ENCODE results near the gene LRRK1. TPM values are rescaled to one million over a fixed set of nuclear protein-coding genes. Genes with fewer than 3 reads are reported as not detected.

Gene LRRK1
- total and polyA plus RNA-seq, 2 of the 4 experiments (the other 2 are of a cell fraction) = 3.0 to 5.8 TPM

DNA sequence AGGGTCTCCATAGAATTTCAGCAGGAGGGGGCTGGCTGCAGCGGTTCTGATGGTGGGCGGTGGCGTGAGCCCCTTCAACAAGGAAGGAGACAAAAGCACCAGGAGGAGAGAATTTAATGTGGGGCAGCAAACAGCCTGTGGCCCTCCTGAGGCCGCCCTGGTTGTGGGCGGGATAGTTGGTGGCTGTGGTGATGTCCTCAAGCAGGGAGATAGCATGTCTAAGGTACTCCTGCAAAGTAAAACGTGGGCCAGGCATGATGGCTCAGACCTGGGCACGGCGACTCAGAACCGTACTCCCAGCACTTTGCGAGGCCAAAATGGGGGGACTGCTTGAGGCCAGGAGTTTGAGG lies 94.0 kb downstream of the LRRK1 start:
- no peak overlapping the region for H4K5ac ChIP-seq (ENCODE audit: low read depth, low read length)
- no peak overlapping the region for H3K27ac ChIP-seq (ENCODE audit: insufficient read depth, low read length)
- no peak overlapping the region for H2BK5ac ChIP-seq (ENCODE audit: low read depth, low read length, poor library complexity, severe bottlenecking)
- H2BK20ac ChIP-seq (ENCODE audit: low read depth, low read length) = no peak overlapping the region
- peaks cover 4% of the 10 kb centered on the region; the same call in 1 of the 2 replicates for H3K4me1 ChIP-seq (ENCODE audit: control insufficient read depth, insufficient read depth, low read length)
- H3K18ac ChIP-seq (ENCODE audit: low read depth, low read length) = no peak overlapping the region
- H2BK15ac ChIP-seq (ENCODE audit: low read depth, low read length) = no peak overlapping the region
- H3K79me1 ChIP-seq (ENCODE audit: low read depth in 1 of 2, low read length in 2 of 2) = no peaks in the 10 kb centered on the region
- CTCF ChIA-PET = no interaction called here
- H4K8ac ChIP-seq (ENCODE audit: low read depth in 2 of 2, low read length in 2 of 2) = no peak overlapping the region
- H3K4ac ChIP-seq (ENCODE audit: low read depth, low read length) = no peak overlapping the region
- H2AFZ ChIP-seq (replicated peaks; ENCODE audit: low read length, poor library complexity) = no peak overlapping the region
- no TSS peak for BruUV-seq (replicated peaks)
- peaks cover 3% of the 10 kb centered on the region; the same call in 1 of the 2 replicates for H3K9me1 ChIP-seq (ENCODE audit: insufficient read depth, low read length)
- H3K9me3 ChIP-seq (ENCODE audit: control insufficient read depth, insufficient read depth, low read length) = no peaks in the 10 kb centered on the region
- no peak overlapping the region for H3K4me2 ChIP-seq (ENCODE audit: low read depth, low read length)
- H2BK120ac ChIP-seq (ENCODE audit: low read depth, low read length) = no peak overlapping the region
- H3K14ac ChIP-seq (replicated peaks; ENCODE audit: low read depth, low read length) = no peak overlapping the region
- POLR2A ChIA-PET (ENCODE audit: unreplicated experiment) = no interaction called here
- H4K91ac ChIP-seq (ENCODE audit: insufficient read depth, low read depth, low read length) = no peak overlapping the region
- H2AK5ac ChIP-seq (ENCODE audit: low read depth, low read length) = no peak overlapping the region
- no peak overlapping the region for H3K23ac ChIP-seq (ENCODE audit: low read depth, low read length)
- no peak overlapping the region for H3K9ac ChIP-seq (ENCODE audit: low read depth, low read length)
- peaks cover 9% of the 10 kb centered on the region for H3K36me3 ChIP-seq (ENCODE audit: control insufficient read depth, insufficient read depth, low read length)
- in situ Hi-C loops (cut with MboI; ENCODE audit: low sequenced_read_pairs) = no loop called here
- WGBS, 2 experiments (ENCODE audit: extremely low coverage in 2 of 2, insufficient read length in 1 of 2) = 91% methylated on average over 10 of the region's 10 CpGs; no CpG with 5 or more reads in 1 of the 2 experiments
- H3K27me3 ChIP-seq (ENCODE audit: control insufficient read depth, insufficient read depth, low read length) = no peaks in the 10 kb centered on the region
- H2AK9ac ChIP-seq (replicated peaks; ENCODE audit: low read depth, low read length, poor library complexity) = no peak overlapping the region
- no peak overlapping the region for H3K4me3 ChIP-seq (ENCODE audit: insufficient read depth, low read depth, low read length)
- DNase-seq (no peak), ATAC-seq (ENCODE audit: low read depth) (no peak)
- intact Hi-C loops (cut with micrococcal nuclease) = loop anchor here (10.0 kb wide), 1 partner anchor 632 kb away; no protein-coding TSS in a partner anchor
- no peak overlapping the region for H3K56ac ChIP-seq (ENCODE audit: extremely low read depth, insufficient read depth, low read length)
- TF ChIP-seq, protein P1, sequence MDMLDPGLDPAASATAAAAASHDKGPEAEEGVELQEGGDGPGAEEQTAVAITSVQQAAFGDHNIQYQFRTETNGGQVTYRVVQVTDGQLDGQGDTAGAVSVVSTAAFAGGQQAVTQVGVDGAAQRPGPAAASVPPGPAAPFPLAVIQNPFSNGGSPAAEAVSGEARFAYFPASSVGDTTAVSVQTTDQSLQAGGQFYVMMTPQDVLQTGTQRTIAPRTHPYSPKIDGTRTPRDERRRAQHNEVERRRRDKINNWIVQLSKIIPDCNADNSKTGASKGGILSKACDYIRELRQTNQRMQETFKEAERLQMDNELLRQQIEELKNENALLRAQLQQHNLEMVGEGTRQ (IDR thresholded peaks at IDR 0.05; ENCODE audit: low read depth, low read length) = no peak
- TF ChIP-seq CHD1 (IDR thresholded peaks at IDR 0.05; ENCODE audit: low read depth, low read length) (no peak), RFX5 (IDR thresholded peaks at IDR 0.05; ENCODE audit: low read depth, low read length) (no peak), MAFK (IDR thresholded peaks at IDR 0.05; ENCODE audit: low read depth, low read length) (no peak), BHLHE40 (IDR thresholded peaks at IDR 0.05; ENCODE audit: low read depth, low read length) (no peak), MAZ (IDR thresholded peaks at IDR 0.05; ENCODE audit: borderline replicate concordance, low read depth, low read length) (no peak), FOS (IDR thresholded peaks at IDR 0.05; ENCODE audit: low read depth, low read length) (no peak), RAD21 (IDR thresholded peaks at IDR 0.05; ENCODE audit: low read length) (no peak), SMC3 (IDR thresholded peaks at IDR 0.05; ENCODE audit: low read depth, low read length) (no peak), MXI1 (IDR thresholded peaks at IDR 0.05; ENCODE audit: borderline replicate concordance, low read depth, low read length) (no peak), RCOR1 (IDR thresholded peaks at IDR 0.05; ENCODE audit: insufficient replicate concordance, low read length) (no peak), NFE2L2 (IDR thresholded peaks at IDR 0.05; ENCODE audit: low read depth, low read length) (no peak)
- TF ChIP-seq, protein P2, sequence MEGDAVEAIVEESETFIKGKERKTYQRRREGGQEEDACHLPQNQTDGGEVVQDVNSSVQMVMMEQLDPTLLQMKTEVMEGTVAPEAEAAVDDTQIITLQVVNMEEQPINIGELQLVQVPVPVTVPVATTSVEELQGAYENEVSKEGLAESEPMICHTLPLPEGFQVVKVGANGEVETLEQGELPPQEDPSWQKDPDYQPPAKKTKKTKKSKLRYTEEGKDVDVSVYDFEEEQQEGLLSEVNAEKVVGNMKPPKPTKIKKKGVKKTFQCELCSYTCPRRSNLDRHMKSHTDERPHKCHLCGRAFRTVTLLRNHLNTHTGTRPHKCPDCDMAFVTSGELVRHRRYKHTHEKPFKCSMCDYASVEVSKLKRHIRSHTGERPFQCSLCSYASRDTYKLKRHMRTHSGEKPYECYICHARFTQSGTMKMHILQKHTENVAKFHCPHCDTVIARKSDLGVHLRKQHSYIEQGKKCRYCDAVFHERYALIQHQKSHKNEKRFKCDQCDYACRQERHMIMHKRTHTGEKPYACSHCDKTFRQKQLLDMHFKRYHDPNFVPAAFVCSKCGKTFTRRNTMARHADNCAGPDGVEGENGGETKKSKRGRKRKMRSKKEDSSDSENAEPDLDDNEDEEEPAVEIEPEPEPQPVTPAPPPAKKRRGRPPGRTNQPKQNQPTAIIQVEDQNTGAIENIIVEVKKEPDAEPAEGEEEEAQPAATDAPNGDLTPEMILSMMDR (conservative IDR thresholded peaks at IDR 0.05; ENCODE audit: low read depth, low read length) = no peak
- TF ChIP-seq, protein P3, sequence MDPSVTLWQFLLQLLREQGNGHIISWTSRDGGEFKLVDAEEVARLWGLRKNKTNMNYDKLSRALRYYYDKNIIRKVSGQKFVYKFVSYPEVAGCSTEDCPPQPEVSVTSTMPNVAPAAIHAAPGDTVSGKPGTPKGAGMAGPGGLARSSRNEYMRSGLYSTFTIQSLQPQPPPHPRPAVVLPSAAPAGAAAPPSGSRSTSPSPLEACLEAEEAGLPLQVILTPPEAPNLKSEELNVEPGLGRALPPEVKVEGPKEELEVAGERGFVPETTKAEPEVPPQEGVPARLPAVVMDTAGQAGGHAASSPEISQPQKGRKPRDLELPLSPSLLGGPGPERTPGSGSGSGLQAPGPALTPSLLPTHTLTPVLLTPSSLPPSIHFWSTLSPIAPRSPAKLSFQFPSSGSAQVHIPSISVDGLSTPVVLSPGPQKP (IDR thresholded peaks at IDR 0.05; ENCODE audit: borderline replicate concordance, low read depth, low read length) = no peak
- H4K20me1 ChIP-seq (ENCODE audit: insufficient read depth, low read length) = no peaks in the 10 kb centered on the region; the same call in 1 of the 2 replicates
- dilution Hi-C loops (cut with HindIII; ENCODE audit: low sequenced_read_pairs, unreplicated experiment) = loop anchor here (25.0 kb wide), 1 partner anchor 376 kb away; no protein-coding TSS in a partner anchor
